Measurements from ENCODE around the gene PHACTR1. TPM values are rescaled to one million over a fixed set of nuclear protein-coding genes. Genes with fewer than 3 reads are reported as not detected.

Gene PHACTR1
- polyA plus RNA-seq, 2 of the 4 experiments (the other 2 are of a cell fraction): not detected

DNA sequence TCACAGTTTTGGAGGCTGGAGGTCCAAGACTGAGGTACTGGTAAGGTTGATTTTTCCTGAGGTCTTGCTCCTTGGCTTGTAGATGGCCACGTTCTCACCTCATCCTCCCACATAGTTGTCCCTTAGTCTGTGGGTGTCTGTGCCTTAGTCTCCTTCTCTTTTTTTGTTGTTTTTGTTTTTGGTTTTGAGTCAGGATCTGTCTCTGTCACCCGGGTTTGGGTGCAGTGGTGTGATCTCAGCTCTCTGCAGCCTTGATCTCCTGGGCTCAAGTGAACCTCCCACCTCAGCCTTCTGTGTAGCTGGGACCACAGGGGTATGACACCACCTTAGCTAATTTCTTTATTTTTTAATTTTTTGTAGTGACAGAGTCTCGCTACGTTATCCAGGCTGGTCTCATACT lies 245.2 kb downstream of the PHACTR1 start:
- CTCF ChIA-PET: no interaction called here
- no peak for FAIRE-seq
- POLR2A ChIA-PET: no interaction called here
- no peaks in the 10 kb centered on the region for H3K9me3 ChIP-seq
- WGBS (ENCODE audit: missing lambda C conversion rate): 16% methylated on average over 4 of the region's 4 CpGs
- H3K4me3 ChIP-seq: no peak overlapping the region
- H3K4me2 ChIP-seq: no peak overlapping the region
- H3K27ac ChIP-seq: no peak overlapping the region
- TF ChIP-seq RCOR1 (IDR thresholded peaks at IDR 0.05; ENCODE audit: low read depth, low read length) (no peak), SREBF2 (IDR thresholded peaks at IDR 0.05) (no peak), POLR2AphosphoS2 (conservative IDR thresholded peaks at IDR 0.05; ENCODE audit: low read length) (no peak), JUNB (IDR thresholded peaks at IDR 0.05) (no peak), ZSCAN20 (CRISPR knock-in tag; IDR thresholded peaks at IDR 0.05) (no peak), REST (IDR thresholded peaks at IDR 0.05) (no peak), EP300 (IDR thresholded peaks at IDR 0.05) (no peak), ZC3H11A (IDR thresholded peaks at IDR 0.05) (no peak), HOXB5 (CRISPR knock-in tag; IDR thresholded peaks at IDR 0.05) (no peak), POLR2A (IDR thresholded peaks at IDR 0.05; ENCODE audit: low read length) (no peak), NFE2L2 (conservative IDR thresholded peaks at IDR 0.05; ENCODE audit: low read length) (no peak), ZNF302 (CRISPR knock-in tag; IDR thresholded peaks at IDR 0.05) (no peak), HMGXB4 (CRISPR knock-in tag; IDR thresholded peaks at IDR 0.05; ENCODE audit: borderline replicate concordance) (no peak), KDM5A (IDR thresholded peaks at IDR 0.05) (no peak), GATA3 (IDR thresholded peaks at IDR 0.05; ENCODE audit: borderline replicate concordance) (no peak), MYC (IDR thresholded peaks at IDR 0.05; ENCODE audit: borderline replicate concordance, low read length) (no peak)
- TF ChIP-seq, protein P1, sequence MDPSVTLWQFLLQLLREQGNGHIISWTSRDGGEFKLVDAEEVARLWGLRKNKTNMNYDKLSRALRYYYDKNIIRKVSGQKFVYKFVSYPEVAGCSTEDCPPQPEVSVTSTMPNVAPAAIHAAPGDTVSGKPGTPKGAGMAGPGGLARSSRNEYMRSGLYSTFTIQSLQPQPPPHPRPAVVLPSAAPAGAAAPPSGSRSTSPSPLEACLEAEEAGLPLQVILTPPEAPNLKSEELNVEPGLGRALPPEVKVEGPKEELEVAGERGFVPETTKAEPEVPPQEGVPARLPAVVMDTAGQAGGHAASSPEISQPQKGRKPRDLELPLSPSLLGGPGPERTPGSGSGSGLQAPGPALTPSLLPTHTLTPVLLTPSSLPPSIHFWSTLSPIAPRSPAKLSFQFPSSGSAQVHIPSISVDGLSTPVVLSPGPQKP (IDR thresholded peaks at IDR 0.05; ENCODE audit: low read depth, low read length): no peak
- TF ChIP-seq, protein P2, sequence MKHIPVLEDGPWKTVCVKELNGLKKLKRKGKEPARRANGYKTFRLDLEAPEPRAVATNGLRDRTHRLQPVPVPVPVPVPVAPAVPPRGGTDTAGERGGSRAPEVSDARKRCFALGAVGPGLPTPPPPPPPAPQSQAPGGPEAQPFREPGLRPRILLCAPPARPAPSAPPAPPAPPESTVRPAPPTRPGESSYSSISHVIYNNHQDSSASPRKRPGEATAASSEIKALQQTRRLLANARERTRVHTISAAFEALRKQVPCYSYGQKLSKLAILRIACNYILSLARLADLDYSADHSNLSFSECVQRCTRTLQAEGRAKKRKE (CRISPR knock-in tag; IDR thresholded peaks at IDR 0.05; ENCODE audit: low read depth): no peak
- no peaks in the 10 kb centered on the region for H3K4me1 ChIP-seq
- no peak for DNase-seq (ENCODE audit: low read depth in 1 of 2, low spot score in 1 of 2)
- no peak for ATAC-seq

- ChIA-PET POLR2A (no interaction called here), CTCF (no interaction called here)
- DNase-seq (ENCODE audit: low read depth in 1 of 2, low spot score in 1 of 2) (no peak), ATAC-seq (no peak), FAIRE-seq (no peak)
- H3K9me3 ChIP-seq: no peaks in the 10 kb centered on the region
- H3K4me1 ChIP-seq: no peaks in the 10 kb centered on the region
- no peak overlapping the region for H3K4me3 ChIP-seq
- no peak overlapping the region for H3K4me2 ChIP-seq
- WGBS (ENCODE audit: missing lambda C conversion rate): 47% methylated on average over 1 of the region's 1 CpG
- no peak for TF ChIP-seq MAFK (IDR thresholded peaks at IDR 0.05; ENCODE audit: partially characterized antibody)
- TF ChIP-seq SMC3 (IDR thresholded peaks at IDR 0.05): no peak
- no peak for TF ChIP-seq BCL3 (IDR thresholded peaks at IDR 0.05)
- TF ChIP-seq BHLHE40 (IDR thresholded peaks at IDR 0.05; ENCODE audit: low read depth, low read length): no peak
- TF ChIP-seq KDM5A (IDR thresholded peaks at IDR 0.05): no peak
- no peak for TF ChIP-seq ZNF302 (CRISPR knock-in tag; IDR thresholded peaks at IDR 0.05)
- TF ChIP-seq, protein P3, sequence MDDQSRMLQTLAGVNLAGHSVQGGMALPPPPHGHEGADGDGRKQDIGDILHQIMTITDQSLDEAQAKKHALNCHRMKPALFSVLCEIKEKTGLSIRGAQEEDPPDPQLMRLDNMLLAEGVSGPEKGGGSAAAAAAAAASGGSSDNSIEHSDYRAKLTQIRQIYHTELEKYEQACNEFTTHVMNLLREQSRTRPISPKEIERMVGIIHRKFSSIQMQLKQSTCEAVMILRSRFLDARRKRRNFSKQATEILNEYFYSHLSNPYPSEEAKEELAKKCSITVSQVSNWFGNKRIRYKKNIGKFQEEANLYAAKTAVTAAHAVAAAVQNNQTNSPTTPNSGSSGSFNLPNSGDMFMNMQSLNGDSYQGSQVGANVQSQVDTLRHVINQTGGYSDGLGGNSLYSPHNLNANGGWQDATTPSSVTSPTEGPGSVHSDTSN (IDR thresholded peaks at IDR 0.05): no peak
- no peak for TF ChIP-seq JUNB (IDR thresholded peaks at IDR 0.05)
- no peak for TF ChIP-seq PHF8 (IDR thresholded peaks at IDR 0.05; ENCODE audit: borderline replicate concordance, low read depth)
- TF ChIP-seq MYC (IDR thresholded peaks at IDR 0.05; ENCODE audit: borderline replicate concordance, low read length): no peak
- no peak for TF ChIP-seq HMGXB4 (CRISPR knock-in tag; IDR thresholded peaks at IDR 0.05; ENCODE audit: borderline replicate concordance)
- no peak for TF ChIP-seq CHD4 (IDR thresholded peaks at IDR 0.05; ENCODE audit: borderline replicate concordance)
- no peak for TF ChIP-seq ZC3H11A (IDR thresholded peaks at IDR 0.05)
- no peak for TF ChIP-seq MAZ (IDR thresholded peaks at IDR 0.05; ENCODE audit: borderline replicate concordance, low read depth, low read length)
- no peak for TF ChIP-seq TFCP2L1 (CRISPR knock-in tag; IDR thresholded peaks at IDR 0.05)
- no peak overlapping the region for H3K27ac ChIP-seq
Measured at GRCh38 chr6:12962529-12962928, 246.0 kb downstream of the PHACTR1 start.

Data from A549 (cell line).